HG02884 (cell line): ENCODE results near the gene ZNF595.
"Not testable (repeated sequence)": the region's sequence is repeated elsewhere in the genome, so short reads cannot be mapped to it uniquely, and the experiment has no call there.

Experiments used
- ATAC-seq: cut with Tn5 transposase; IDR thresholded peaks from one replicate; pipeline ENCODE4 v1.9.1; 2021; ENCODE audit warnings: mild to moderate bottlenecking, moderate library complexity; ENCODE audit not compliant: unreplicated experiment

Gene ZNF595

DNA sequence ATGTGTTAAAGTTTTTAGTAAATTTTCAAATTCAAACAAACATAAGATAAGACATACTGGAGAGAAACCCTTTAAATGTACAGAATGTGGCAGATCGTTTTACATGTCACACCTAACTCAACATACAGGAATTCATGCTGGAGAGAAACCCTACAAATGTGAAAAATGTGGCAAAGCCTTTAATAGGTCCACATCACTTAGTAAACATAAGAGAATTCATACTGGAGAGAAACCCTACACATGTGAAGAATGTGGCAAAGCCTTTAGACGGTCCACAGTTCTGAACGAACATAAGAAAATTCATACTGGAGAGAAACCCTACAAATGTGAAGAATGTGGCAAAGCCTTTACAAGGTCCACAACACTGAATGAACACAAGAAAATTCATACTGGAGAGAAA, 32.8 kb downstream of the ZNF595 start:
- ATAC-seq, result no peak

DNA sequence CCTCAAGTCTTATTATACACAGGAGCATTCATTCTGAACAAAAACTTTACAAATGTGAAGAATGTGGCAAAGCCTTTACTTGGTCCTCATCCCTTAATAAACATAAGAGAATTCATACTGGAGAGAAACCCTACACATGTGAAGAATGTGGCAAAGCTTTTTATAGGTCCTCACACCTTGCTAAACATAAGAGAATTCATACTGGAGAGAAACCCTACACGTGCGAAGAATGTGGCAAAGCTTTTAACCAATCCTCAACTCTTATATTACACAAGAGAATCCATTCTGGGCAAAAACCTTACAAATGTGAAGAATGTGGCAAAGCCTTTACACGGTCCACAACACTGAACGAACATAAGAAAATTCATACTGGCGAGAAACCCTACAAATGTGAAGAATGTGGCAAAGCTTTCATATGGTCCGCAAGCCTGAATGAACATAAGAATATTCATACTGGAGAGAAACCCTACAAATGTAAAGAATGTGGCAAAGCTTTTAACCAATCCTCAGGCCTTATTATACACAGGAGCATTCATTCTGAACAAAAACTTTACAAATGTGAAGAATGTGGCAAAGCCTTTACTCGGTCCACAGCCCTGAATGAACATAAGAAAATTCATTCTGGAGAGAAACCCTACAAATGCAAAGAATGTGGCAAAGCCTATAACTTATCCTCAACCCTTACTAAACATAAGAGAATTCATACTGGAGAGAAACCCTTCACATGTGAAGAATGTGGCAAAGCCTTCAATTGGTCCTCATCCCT, 33.6 kb downstream of the ZNF595 start:
- not testable (repeated sequence) for ATAC-seq

DNA sequence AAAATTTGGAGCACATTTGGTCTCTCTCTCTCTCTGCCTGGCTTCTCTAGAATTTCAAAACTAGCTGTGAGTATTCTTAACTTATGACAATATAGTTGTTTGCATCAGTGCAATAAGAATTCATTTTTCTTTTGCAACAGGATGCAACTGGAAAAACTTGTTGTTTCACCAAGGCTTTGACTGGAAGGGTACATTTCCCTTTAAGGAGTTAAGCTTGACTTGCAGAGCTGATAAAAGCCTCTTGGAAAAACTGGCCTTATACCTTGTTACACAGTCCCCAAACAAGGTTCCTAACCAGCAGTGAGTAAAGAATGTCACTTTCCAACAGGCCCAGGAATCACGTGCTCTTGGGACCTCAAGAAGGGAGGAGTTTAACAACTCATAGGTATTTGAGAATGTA, 45.3 kb downstream of the ZNF595 start:
- ATAC-seq, result no peak

DNA sequence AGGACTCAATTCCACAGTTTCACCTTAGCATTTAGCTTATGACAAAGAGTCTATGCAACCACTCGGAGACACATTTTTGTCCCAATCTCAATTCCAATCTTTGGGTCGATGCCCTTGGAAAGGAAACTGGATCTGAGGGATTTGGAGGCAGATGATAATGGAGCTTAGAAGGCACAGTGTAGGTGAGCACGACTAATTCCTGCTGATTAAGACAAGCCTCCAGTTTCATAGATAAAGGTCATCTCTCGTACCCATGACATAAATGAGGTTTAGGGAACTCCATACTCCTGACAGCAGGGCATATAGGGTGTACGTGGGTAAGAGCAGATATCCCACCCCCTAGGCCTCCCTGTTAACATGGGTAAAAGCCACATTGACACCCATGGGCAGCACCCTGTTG, 46.7 kb downstream of the ZNF595 start:
- no peak for ATAC-seq

DNA sequence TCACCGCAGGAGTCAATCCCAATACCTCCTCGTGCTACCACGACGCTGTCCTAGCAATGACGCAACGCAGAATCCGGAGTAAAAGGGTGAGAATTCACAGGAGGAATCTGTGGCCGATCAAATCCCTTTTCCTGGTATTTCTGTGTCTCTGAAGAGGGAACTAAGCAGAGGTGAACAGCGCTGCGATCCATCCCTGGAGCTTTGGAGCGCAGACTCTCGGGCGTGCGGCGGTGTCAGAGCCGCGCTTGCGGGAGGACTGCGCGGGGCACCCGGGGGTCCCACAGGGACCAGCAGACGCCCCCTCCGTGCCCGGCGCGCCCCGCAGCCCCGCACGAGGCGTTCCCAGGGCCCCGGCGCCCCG, 53.9 kb downstream of the ZNF595 start:
- no peak for ATAC-seq

DNA sequence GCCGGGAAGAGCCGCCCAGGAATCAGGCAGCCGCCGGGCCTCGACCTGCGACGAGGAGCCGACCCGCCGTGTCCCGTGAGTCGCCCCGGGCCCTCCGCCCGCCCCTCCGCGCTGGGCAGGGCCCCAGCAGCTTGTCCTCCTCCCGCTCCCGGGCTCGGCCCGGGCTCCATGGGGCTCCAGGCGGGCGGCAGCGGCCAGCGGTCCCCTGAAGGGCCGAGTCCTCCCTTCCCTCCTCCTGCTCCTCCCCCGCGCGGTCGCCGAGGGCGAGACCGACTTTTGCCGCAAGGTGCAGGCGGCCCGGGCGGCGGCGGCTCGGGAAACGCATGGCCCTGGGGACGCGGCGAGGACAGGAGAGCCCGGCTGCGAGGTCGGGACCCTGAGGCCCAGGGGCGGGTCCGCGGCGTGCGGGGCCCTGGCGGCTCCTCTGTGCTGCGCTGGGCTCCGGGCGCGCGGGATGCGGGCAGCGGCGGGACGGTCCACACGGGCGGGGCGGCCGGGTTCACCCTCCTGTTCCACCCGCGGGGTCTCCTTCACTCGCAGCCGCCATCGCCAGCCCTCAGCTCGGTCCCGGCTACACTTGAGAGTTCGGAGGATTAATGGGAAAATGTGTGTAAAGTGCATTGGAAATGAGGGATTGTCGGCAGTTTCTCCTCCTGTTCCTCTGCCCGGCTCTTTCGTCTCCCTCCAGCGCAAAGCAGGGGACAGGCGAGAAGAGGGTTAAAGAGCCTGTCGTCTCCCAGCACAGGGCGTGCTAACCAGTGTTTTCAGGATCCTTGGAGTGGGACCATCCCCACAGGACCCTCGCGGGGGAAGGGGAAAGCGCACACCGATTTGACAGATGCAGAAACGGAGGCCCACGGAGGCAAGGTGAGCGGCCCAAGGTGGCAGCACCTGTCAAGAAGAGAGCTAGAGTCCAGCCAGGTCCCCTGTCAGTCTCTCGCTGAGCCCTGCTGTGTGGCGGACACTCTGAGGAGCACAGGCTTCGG, 54.6 kb downstream of the ZNF595 start:
- no peak for ATAC-seq

DNA sequence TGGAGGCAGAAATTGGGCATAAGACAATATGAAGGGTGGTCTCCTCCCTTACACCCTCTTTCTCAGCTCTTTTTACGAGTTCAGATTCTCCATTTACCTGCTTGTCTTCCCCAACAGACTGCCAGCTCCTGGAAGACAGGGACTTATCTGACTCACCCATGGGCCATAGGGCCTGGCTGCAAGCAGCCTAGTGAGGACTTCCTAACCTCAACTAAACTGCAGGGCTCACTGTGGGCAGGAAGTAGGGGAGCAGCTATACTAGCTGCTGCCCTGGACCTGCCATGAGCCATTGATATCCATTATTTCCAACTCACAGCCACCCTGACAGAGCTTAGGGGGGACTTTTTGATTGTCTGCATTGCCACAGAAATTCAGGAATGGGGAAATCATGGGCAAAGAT, 59.6 kb downstream of the ZNF595 start:
- no peak for ATAC-seq

DNA sequence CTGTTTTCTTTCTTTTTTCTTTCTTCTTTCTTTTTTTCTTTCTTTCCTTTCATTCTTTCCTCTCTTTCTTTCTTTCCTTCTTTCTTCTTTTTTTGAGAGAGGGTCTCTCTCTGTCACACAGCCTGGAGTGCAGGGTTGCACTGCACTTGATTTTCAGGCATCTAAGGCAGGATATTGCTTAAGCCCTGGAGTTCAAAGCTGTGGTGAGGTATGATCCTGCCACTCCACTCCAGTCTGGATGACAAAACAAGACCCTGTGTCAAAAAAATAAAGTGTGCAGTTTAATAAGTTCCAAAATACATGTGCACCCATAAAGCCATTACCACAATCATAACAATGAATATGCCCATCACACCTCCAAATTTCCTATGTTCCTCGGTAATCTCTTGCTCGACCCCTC, 60.6 kb downstream of the ZNF595 start:
- ATAC-seq, result no peak

DNA sequence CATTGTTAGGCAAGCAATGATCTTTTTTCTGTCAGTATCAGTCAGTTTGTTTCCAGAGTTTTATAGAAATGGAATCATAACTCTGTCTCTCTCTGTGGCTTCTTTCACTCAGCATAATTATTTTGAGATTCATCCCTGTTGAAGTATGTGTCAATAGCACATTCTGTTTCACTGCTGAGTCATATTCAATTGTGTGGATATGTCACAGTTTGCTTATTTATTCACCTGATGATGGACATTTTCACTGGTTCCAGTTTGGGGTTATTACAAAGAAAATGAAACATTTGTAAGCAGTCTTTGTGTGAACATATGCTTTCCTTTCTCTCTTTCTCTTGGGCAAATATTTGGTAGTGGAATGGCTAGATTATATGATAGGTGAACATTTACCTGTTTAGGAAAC, 61.0 kb downstream of the ZNF595 start:
- ATAC-seq, result no peak

DNA sequence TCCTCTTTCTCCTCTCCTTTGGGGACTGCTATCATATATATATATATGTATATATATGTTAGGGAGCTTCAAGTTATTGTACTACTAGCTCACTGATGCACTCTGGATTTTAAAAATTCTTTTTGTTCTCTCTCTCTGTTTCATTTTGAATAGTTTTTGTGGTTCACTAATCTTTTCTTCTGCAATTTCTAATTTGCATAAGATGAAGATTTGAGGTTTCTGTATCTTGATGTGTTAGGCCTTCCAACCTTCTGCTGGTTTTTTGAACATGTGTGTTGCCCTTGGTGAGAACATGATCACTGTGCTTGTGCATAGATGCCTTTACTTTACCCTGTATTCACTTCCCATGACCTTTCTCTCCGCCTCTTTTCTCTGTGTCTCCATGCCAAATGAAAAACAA, 63.4 kb downstream of the ZNF595 start:
- ATAC-seq, result no peak

DNA sequence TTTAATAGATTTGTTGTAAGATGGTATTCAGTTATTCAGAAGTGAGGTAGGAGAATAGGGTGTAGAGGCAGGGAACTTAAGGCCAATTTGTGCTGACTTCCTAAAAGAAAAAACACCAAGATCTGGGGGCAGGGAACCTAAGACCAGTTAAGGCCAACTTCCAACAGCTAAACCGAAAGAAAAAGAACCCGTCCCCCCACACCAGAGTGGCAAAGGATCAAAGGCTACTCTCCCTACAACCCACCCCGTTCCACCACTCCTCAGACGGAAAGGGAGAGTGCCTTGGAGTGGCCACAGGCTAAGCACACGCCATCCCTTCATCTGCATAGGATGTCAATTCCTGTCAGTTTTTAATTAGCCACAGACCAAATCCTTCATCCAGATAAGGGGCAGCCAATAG, 67.5 kb downstream of the ZNF595 start:
- ATAC-seq, result no peak

DNA sequence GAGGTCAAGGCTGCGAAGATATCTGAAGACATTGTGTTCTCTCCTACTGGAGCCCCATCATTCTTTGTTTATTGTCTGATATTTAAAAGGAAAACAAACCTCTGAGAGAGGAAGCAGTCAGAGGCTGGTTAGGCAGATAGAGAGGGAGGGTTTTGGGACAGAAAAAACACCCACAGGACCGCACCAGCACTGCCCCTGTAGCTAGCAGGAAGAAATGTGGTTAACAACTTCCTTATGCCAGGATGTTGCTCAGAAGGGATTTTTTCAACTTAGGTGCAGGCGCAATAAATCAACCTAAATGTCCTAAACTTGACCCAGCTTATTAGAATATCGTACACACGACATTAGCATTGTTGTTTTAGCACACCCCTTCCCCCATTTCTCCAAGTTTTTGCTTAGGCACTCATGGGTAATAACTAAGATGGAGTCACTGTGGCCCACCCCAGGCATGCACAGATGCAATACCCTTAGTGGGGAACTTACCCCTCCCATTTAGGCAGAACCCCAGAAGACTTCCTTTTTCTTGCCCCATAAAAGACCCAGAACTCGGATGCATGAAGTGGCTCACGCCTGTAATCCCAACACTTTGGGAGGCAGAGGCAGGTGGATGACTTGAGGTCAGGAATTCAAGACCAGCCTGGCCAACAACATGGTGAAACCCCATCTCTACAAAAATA, 68.4 kb downstream of the ZNF595 start:
- no peak for ATAC-seq

DNA sequence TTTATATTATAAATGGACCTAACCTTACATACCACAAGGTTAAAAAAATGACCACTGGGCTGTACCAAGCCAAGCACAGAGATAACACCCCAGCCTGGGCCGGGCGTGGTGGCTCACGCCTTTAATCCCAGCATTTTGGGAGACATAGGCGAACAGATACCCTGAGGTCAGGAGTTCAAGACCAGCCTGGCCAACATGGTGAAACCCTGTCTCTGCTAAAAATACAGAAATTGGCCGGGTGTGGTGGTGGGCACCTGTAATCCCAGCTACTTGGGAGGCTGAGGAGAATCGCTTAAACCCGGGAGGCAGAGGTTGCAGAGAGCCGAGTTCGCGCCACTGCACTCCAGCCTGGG, 70.8 kb downstream of the ZNF595 start:
- not testable (repeated sequence) for ATAC-seq

DNA sequence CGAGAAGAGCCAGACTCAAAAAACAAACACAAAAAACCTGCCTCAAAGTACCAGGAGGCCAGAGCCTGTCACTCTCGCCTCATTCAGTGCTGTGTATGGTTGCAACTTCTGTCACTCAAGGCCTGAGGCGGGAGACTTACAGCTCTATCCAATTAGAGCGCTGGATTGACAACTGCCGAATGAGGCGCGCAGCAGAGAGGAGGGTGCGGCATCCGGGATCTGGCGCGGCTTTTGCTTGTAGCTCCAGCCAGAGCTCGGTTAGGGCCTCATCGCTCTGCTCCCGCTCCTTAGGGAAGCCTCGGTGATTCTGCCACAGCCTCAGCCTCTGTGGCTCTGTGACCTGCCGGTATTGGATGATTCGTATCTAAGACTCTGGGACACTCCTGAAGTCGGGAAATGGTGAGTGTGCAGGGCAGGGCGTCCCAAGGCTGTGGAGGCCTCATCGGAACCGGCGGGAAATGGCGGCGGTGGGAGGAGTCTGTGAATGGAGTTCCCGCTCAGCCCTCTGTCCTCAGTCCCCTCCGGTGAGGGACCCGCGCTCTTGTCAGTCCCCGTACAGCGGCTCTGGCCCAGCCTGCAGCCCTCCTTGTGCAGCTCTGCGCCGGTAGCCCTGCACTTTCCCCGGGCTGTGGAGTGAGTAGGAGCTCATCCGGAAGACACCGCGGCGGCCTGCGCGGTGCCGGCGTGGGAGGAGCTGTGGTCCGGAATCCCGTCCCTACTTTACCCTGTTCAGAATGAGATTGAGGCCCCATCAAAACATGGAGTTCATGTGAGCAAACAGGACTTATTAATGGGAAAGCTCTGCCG, 71.4 kb downstream of the ZNF595 start, which contains the start of gene ZNF718:
ZNF718 (plus strand) TSS at position 227 of the 807 bp plus-strand sequence; CDS start at position 397, 170 bp downstream.
- peak; percentile 97 for ATAC-seq

DNA sequence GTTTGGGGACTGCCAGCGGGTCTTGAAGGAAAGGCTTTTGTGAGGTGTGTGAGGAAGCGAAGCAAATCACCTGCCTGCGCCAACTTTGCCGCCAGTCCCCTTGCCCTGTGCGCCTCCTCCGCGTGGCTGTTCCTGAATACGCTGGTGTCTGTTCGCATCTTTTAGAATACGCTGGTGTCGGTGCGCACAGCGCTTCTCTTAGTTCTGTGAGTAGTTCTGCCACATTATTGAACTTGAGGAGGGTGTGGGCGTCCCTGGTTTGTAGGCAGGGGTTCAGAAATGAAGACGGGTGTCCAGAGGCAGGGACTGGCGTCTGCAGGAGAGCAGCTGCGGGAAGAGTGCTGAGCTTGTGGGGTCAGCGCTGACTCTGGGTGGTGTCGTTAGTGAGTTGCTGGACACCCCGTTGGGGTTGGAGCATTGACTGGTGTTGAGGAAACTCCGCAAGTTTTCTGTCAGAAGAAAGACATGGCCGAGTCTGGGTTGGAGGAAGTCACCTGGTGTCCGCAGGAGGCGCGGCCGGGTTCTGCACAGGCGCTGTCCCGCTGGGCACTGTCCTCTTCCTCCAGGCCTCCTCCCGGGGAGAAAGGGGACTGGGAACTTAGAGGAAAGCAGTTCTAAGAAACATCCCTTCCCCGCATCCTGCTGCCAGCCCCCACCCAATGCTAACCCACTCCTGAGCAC, 72.1 kb downstream of the ZNF595 start:
- ATAC-seq, result peak; percentile 8

DNA sequence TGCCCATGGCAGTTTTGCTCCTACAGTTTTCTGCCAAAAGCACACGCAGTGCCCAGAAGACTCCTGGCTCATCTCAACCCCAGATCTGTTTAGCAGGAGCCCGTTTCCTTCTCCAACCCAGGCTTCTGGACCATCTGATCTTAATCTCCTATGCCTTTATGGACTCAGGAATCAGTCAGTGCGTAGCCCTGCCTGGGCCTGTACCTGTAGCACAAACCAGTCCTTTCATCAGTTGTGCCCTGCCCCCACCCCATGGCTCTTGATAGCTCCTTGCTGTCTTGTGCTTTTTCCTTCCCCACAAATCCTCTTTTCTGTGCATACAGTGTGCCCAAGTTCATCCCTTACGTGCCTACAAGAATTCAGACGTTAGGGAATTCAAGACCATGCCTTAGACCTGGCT, 72.7 kb downstream of the ZNF595 start:
- ATAC-seq, result no peak

DNA sequence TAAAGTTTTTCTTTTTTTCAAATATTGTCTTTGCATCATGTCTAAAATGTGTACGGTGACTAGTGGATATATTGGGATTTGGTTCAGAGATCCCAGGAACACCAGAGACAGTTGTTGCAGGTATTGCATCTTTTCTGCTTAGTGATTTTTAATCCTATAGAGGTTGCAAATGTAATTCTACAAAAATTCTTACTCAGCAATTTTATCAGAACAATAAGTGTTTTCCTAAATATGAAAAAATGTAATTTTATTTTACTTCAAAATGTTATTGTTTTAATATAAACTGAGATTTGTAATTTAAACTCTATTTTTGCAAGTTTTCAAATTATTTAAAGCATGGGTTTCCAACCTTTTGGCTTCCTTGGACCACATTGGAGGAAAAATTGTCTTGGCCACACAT, 79.4 kb downstream of the ZNF595 start:
- ATAC-seq, result no peak
